Glutamatergic neuron (in vitro differentiated cells): ENCODE data around the gene RPL3. TPM values are rescaled to one million over a fixed set of nuclear protein-coding genes. Genes with fewer than 3 reads are reported as not detected.
A peak's percentile ranks its signal among the peaks of the same experiment; 100 is the strongest.

Experiments used
- DNase-seq: peaks from one replicate; pipeline ENCODE4 v3.0.0; 2022
- H3K27ac Mint-ChIP-seq: one replicate; pipeline ENCODE4 v1.8.0; 2020; ENCODE audit warnings: mild to moderate bottlenecking, mixed read lengths, inconsistent platforms; ENCODE audit not compliant: unreplicated experiment
- H3K27me3 Mint-ChIP-seq: one replicate; pipeline ENCODE4 v1.8.0; 2020; ENCODE audit warnings: mild to moderate bottlenecking, moderate library complexity, mixed read lengths, inconsistent platforms; ENCODE audit not compliant: unreplicated experiment
- H3K36me3 Mint-ChIP-seq: one replicate; pipeline ENCODE4 v1.8.0; 2020; ENCODE audit warnings: mild to moderate bottlenecking, mixed read lengths, inconsistent platforms; ENCODE audit not compliant: unreplicated experiment
- H3K4me1 Mint-ChIP-seq: one replicate; pipeline ENCODE4 v1.8.0; 2020; ENCODE audit warnings: mild to moderate bottlenecking, low read depth, mixed read lengths, inconsistent platforms; ENCODE audit not compliant: unreplicated experiment
- H3K4me3 Mint-ChIP-seq: one replicate; pipeline ENCODE4 v1.8.0; 2020; ENCODE audit warnings: mild to moderate bottlenecking, mixed read lengths, inconsistent platforms; ENCODE audit not compliant: unreplicated experiment
- H3K9me3 Mint-ChIP-seq: one replicate; pipeline ENCODE4 v1.8.0; 2020; ENCODE audit warnings: mild to moderate bottlenecking, moderate library complexity, mixed read lengths, inconsistent platforms; ENCODE audit not compliant: unreplicated experiment
- total RNA-seq: library from RNA; stranded (reverse); fragmentation: NEBNext Ultra II Directional; extraction: Animal tissue kit (Norgen Biotek cat#: 25700); gene quantifications from one replicate; pipeline ENCODE4 v1.2.1, GENCODE V29; 2021; ENCODE audit not compliant: unreplicated experiment
- TF ChIP-seq, protein P1 (sequence below): fragments of 200-600 bp; sonication (generic); IDR thresholded peaks from one replicate; pipeline ENCODE4 v1.5.0; 2021; ENCODE audit not compliant: partially characterized antibody, unreplicated experiment

RPL3 gene
- total RNA-seq, 1 donor from 2014 or later: 1,061 TPM

DNA sequence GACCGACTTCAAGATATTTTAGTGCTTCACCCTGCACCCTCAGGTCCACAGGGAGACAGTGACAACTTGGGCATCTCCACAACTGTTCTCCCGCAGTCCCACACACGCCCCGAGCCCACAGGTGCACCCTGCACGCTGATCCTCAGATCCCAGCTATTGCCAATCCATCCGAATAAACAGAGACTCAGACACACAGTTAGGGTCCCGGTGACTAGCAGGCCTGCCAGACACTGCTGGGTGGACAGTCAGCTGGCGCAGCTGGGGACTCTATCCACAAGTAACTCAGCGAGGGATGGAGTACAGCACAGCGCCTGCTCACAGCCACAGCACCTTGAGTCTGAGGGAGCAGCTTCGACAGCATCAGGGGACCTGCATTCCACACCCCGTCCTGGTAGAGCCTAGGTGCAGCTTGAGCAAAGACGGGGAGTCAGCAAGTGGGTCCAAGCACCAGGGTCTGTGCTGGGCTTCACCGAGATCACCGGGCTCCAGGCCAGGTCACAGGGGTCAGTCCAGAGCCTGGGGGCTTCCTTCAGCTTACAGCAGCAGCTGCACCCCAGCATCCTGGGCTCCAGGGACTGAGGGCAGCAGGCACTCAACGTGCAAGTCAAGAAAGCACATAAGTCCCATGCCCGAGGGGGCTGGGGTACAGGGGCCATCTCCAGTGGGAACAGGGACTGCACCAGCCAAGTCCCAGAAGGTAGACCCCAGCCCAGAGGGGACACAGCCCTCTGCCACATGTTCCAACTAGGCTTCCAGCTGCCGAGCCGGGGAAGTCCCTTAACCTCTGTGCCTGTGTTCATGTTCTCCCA lies 7.6 kb downstream of the RPL3 start:
- Mint-ChIP-seq H3K36me3 (no peaks in the 10 kb centered on the region), H3K4me1 (peaks cover 10% of the 10 kb centered on the region), H3K9me3 (peaks cover 2% of the 10 kb centered on the region), H3K27ac (no peak overlapping the region), H3K27me3 (no peaks in the 10 kb centered on the region), H3K4me3 (no peak overlapping the region)
- TF ChIP-seq, protein P1, sequence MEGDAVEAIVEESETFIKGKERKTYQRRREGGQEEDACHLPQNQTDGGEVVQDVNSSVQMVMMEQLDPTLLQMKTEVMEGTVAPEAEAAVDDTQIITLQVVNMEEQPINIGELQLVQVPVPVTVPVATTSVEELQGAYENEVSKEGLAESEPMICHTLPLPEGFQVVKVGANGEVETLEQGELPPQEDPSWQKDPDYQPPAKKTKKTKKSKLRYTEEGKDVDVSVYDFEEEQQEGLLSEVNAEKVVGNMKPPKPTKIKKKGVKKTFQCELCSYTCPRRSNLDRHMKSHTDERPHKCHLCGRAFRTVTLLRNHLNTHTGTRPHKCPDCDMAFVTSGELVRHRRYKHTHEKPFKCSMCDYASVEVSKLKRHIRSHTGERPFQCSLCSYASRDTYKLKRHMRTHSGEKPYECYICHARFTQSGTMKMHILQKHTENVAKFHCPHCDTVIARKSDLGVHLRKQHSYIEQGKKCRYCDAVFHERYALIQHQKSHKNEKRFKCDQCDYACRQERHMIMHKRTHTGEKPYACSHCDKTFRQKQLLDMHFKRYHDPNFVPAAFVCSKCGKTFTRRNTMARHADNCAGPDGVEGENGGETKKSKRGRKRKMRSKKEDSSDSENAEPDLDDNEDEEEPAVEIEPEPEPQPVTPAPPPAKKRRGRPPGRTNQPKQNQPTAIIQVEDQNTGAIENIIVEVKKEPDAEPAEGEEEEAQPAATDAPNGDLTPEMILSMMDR: no peak
- no peak for DNase-seq

- Mint-ChIP-seq H3K4me3 (no peak overlapping the region), H3K27me3 (no peaks in the 10 kb centered on the region), H3K27ac (no peak overlapping the region)
These were observed 9.3 kb downstream of the RPL3 start for GRCh38 chr22:39309881-39310714.

DNA sequence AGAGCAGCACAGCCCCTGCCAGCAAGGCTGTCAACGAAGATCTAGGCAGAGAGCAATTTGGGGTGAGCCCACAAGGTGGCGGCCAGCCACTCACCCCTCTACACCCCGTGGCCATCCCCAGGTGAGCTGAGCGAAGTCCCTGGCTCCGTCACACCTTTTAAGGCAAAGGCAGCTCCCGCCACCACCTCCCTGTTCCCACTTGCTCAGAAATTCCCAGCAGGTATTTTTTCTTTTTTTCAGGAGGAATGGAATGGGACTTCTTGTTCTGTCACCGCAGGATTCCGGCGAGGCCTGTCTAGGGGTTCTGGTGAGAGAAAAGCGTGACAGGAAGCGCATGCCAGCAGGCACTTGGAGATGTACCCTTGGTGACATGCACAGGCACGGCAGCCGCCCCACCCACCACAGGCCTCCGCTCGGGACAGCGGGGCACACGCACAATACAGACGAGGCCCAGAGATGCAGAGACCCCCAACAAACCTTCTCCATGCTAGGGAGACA lies 10.0 kb downstream of the RPL3 start:
- Mint-ChIP-seq H3K9me3 (peaks cover 4% of the 10 kb centered on the region), H3K27ac (no peak overlapping the region), H3K27me3 (no peaks in the 10 kb centered on the region), H3K4me1 (peaks cover 11% of the 10 kb centered on the region), H3K4me3 (no peak overlapping the region), H3K36me3 (no peaks in the 10 kb centered on the region)
- no peak for DNase-seq
- TF ChIP-seq, protein P1: no peak

More at GRCh38 chr22:39309881-39310714, 9.3 kb downstream of the RPL3 start:
- no peaks in the 10 kb centered on the region for H3K36me3 Mint-ChIP-seq
- DNase-seq: no peak
- TF ChIP-seq, protein P1: no peak
- H3K4me1 Mint-ChIP-seq: peaks cover 11% of the 10 kb centered on the region
- H3K9me3 Mint-ChIP-seq: peaks cover 4% of the 10 kb centered on the region

- DNase-seq: no peak
- Mint-ChIP-seq H3K4me3 (no peak overlapping the region), H3K27me3 (no peaks in the 10 kb centered on the region), H3K9me3 (peaks cover 4% of the 10 kb centered on the region), H3K36me3 (no peaks in the 10 kb centered on the region), H3K27ac (peak overlapping the region; percentile 38), H3K4me1 (peaks cover 11% of the 10 kb centered on the region)
- TF ChIP-seq, protein P1: no peak
These were observed 10.6 kb downstream of the RPL3 start for GRCh38 chr22:39308614-39309363.
